A549 (cell line): ENCODE data around the gene CYP26A1. TPM values are rescaled to one million over a fixed set of nuclear protein-coding genes. Genes with fewer than 3 reads are reported as not detected.

Experiments used
- ATAC-seq, 2 experiments: fragments of 200-7000 bp in 1 of 2; fragments of >200 bp in 1 of 2; cut with Nextera tagmentation in 1 of 2; cut with Tn5 transposase in 1 of 2; 3 replicates each; pipeline versions ENCODE4 v1.8.0 to v1.9.1; 2018 to 2020; ENCODE audit warnings: mild to moderate bottlenecking in 1 of 2, moderate library complexity in 1 of 2
- CTCF ChIA-PET: fragments of 300-600 bp; sonication (Branson Sonifier 250); formaldehyde crosslinking; extraction: SDS; loops from one replicate; lab custom pipeline; 2021; ENCODE audit warnings: antibody characterized with exemption, inconsistent platforms; lab: Yijun Ruan, JAX
- POLR2A ChIA-PET: fragments of 350-600 bp; formaldehyde crosslinking; extraction: SDS; loops from one replicate; lab custom pipeline; 2021; ENCODE audit warnings: antibody characterized with exemption, inconsistent platforms; lab: Yijun Ruan, JAX
- DNase-seq, 2 experiments: peaks; one replicate each; pipeline versions ENCODE4 v3.0.0 to v3.0.0-alpha.2; 2011 to 2016; ENCODE audit warnings: low read depth in 1 of 2, low spot score in 1 of 2
- FAIRE-seq: peaks from 2 replicates; lab custom pipeline; 2011; peaks lifted over from hg19 to GRCh38; lab: Jason Lieb, UNC
- H3K27ac ChIP-seq, 2 experiments: fragments of >200 bp; sonication (Bioruptor Twin); formaldehyde crosslinking; 3 replicates each; pipeline ENCODE4 v1.5.1; 2016 to 2017
- H3K4me1 ChIP-seq: fragments of >200 bp; sonication (Bioruptor Twin); formaldehyde crosslinking; 3 replicates; pipeline ENCODE4 v1.6.1; 2016
- H3K4me2 ChIP-seq: fragments of >200 bp; sonication (Bioruptor Twin); formaldehyde crosslinking; 3 replicates; pipeline ENCODE4 v1.6.1; 2016
- H3K4me3 ChIP-seq: fragments of >200 bp; sonication (Bioruptor Twin); formaldehyde crosslinking; 3 replicates; pipeline ENCODE4 v1.5.1; 2016
- H3K9me3 ChIP-seq: fragments of >200 bp; sonication (Bioruptor Twin); formaldehyde crosslinking; 3 replicates; pipeline ENCODE4 v1.6.1; 2016
- ATOH8 ChIP-seq: fragments of 250-450 bp; sonication (Bioruptor Pico); IDR thresholded peaks from 2 replicates; pipeline ENCODE4 v1.5.0; 2020; ENCODE audit warnings: low read depth, mild to moderate bottlenecking, moderate library complexity
- BCL3 ChIP-seq: fragments of >200 bp; sonication (Bioruptor Twin); formaldehyde crosslinking; IDR thresholded peaks from 3 replicates; pipeline ENCODE4 v1.6.1; 2016
- BHLHE40 ChIP-seq: IDR thresholded peaks from 2 replicates; pipeline ENCODE4 v1.6.1; 2012; ENCODE audit warnings: low read depth, low read length, inconsistent platforms
- CBX2 ChIP-seq: fragments of 200-600 bp; sonication (generic); IDR thresholded peaks from 2 replicates; pipeline ENCODE4 v1.6.1; 2016; ENCODE audit warnings: low read depth, mild to moderate bottlenecking, borderline replicate concordance
- CBX8 ChIP-seq: fragments of 200-600 bp; sonication (generic); IDR thresholded peaks from 2 replicates; pipeline ENCODE4 v1.6.1; 2016
- CHD2 ChIP-seq: fragments of 150-350 bp; IDR thresholded peaks from 2 replicates; pipeline ENCODE4 v1.6.1; 2014; ENCODE audit warnings: low read length; ENCODE audit not compliant: partially characterized antibody
- CTCF ChIP-seq: fragments of >200 bp; sonication (Bioruptor Twin); formaldehyde crosslinking; IDR thresholded peaks from 3 replicates; pipeline ENCODE4 v1.5.1; 2016
- EHF ChIP-seq: fragments of 250-450 bp; sonication (Bioruptor Pico); IDR thresholded peaks from 2 replicates; pipeline ENCODE4 v1.5.0; 2020; ENCODE audit warnings: mild to moderate bottlenecking
- ESRRA ChIP-seq: fragments of 150-350 bp; IDR thresholded peaks from 2 replicates; pipeline ENCODE4 v1.6.1; 2014; ENCODE audit warnings: mild to moderate bottlenecking, low read length, borderline replicate concordance
- FOSL2 ChIP-seq, 2 experiments: fragments of 450-650 bp in 1 of 2; fragments of >200 bp in 1 of 2; sonication (Bioruptor Twin) in 1 of 2; formaldehyde crosslinking; IDR thresholded peaks; 2 replicates each; pipeline versions ENCODE4 v1.5.0 to v1.6.1; 2016 to 2020; ENCODE audit warnings: mild to moderate bottlenecking in 1 of 2, moderate library complexity in 1 of 2
- HES2 ChIP-seq: fragments of >200 bp; sonication (Bioruptor Twin); formaldehyde crosslinking; IDR thresholded peaks from 2 replicates; pipeline ENCODE4 v1.6.1; 2016
- HEYL ChIP-seq: fragments of 250-450 bp; sonication (Bioruptor Pico); IDR thresholded peaks from 2 replicates; pipeline ENCODE4 v1.8.0; 2021; ENCODE audit warnings: mild to moderate bottlenecking, moderate library complexity
- HOXB5 ChIP-seq: fragments of 250-450 bp; sonication (Bioruptor Pico); IDR thresholded peaks from 2 replicates; pipeline ENCODE4 v1.5.0; 2020; ENCODE audit warnings: mild to moderate bottlenecking, moderate library complexity
- JUN ChIP-seq, 2 experiments: fragments of >200 bp; sonication (Bioruptor Twin); formaldehyde crosslinking; IDR thresholded peaks; 2 replicates in 1 of 2; 3 replicates in 1 of 2; pipeline ENCODE4 v1.6.1; 2016 to 2017
- MAFK ChIP-seq: fragments of 450-650 bp; IDR thresholded peaks from 2 replicates; pipeline ENCODE4 v1.6.1; 2014; ENCODE audit not compliant: partially characterized antibody
- MAZ ChIP-seq: fragments of 150-350 bp; IDR thresholded peaks from 2 replicates; pipeline ENCODE4 v1.6.1; 2014; ENCODE audit warnings: antibody characterized with exemption, low read depth, low read length, borderline replicate concordance
- MYC ChIP-seq: IDR thresholded peaks from 2 replicates; pipeline ENCODE4 v1.6.1; 2012; ENCODE audit warnings: mild to moderate bottlenecking, inconsistent platforms, low read length, improper control_type of control experiment, borderline replicate concordance
- NFE2L2 ChIP-seq: fragments of 150-350 bp; conservative IDR thresholded peaks from 2 replicates; pipeline ENCODE4 v1.6.1; 2014; ENCODE audit warnings: low read length
- POLR2A ChIP-seq: IDR thresholded peaks from 2 replicates; pipeline ENCODE4 v1.6.1; 2012; ENCODE audit warnings: mild to moderate bottlenecking, low read length
- POLR2AphosphoS2 ChIP-seq: conservative IDR thresholded peaks from 2 replicates; pipeline ENCODE4 v1.6.1; 2012; ENCODE audit warnings: low read length, improper control_type of control experiment, inconsistent platforms
- RARB ChIP-seq: fragments of 250-450 bp; sonication (Bioruptor Pico); IDR thresholded peaks from 2 replicates; pipeline ENCODE4 v1.8.0; 2021; ENCODE audit warnings: mild to moderate bottlenecking, moderate library complexity
- RCOR1 ChIP-seq: fragments of 150-350 bp; IDR thresholded peaks from 2 replicates; pipeline ENCODE4 v1.6.1; 2014; ENCODE audit warnings: antibody characterized with exemption, low read length, low read depth
- SMC3 ChIP-seq: fragments of >200 bp; sonication (Bioruptor Twin); formaldehyde crosslinking; IDR thresholded peaks from 3 replicates; pipeline ENCODE4 v1.6.1; 2018; ENCODE audit warnings: inconsistent platforms
- SREBF2 ChIP-seq: fragments of 450-650 bp; IDR thresholded peaks from 2 replicates; pipeline ENCODE4 v1.6.1; 2014; ENCODE audit warnings: mild to moderate bottlenecking, moderate library complexity
- TP53 ChIP-seq: fragments of 250-450 bp; sonication (Bioruptor Pico); IDR thresholded peaks from 2 replicates; pipeline ENCODE4 v1.5.0; 2021; ENCODE audit warnings: mild to moderate bottlenecking, moderate library complexity
- USF2 ChIP-seq: fragments of 450-650 bp; IDR thresholded peaks from 2 replicates; pipeline ENCODE4 v1.6.1; 2014; ENCODE audit warnings: antibody characterized with exemption
- ZFP36 ChIP-seq: fragments of 450-650 bp; IDR thresholded peaks from 2 replicates; pipeline ENCODE4 v1.6.1; 2014; ENCODE audit warnings: borderline replicate concordance; ENCODE audit not compliant: partially characterized antibody
- ZNF302 ChIP-seq: fragments of 250-450 bp; sonication (Bioruptor Pico); IDR thresholded peaks from 2 replicates; pipeline ENCODE4 v1.9.0; 2021; ENCODE audit warnings: inconsistent platforms, mild to moderate bottlenecking, moderate library complexity
- WGBS: methylation state at CpG from one replicate; pipeline ENCODE4 v1.1.6; 2017; ENCODE audit errors: missing lambda C conversion rate; 5-methylcytosine and 5-hydroxymethylcytosine counted together
- polyA plus RNA-seq, 4 experiments: library from polyadenylated mRNA; depleted of rRNA in 3 of 4; stranded (reverse); fragments of >200 nt; fragmentation: RNase III in 1 of 4; extraction: RNeasy Plus Mini Kit Qiagen cat#74134 plus additional on column Dnase treatment in 1 of 4; gene quantifications; 2 replicates in 3 of 4; 3 replicates in 1 of 4; pipeline ENCODE4 v1.2.3, GENCODE V29; 2011 to 2017

The CYP26A1 gene
- polyA plus RNA-seq, 2 of the 4 experiments (the other 2 are of a cell fraction) = 1.3 to 7.2 TPM

- ATAC-seq (no peak), FAIRE-seq (no peak), DNase-seq (no peak)
- H3K4me2 ChIP-seq = no peak overlapping the region
- H3K27ac ChIP-seq = no peak overlapping the region
- WGBS = 93% methylated on average over 12 of the region's 12 CpGs
- POLR2A ChIA-PET = no interaction called here
- CTCF ChIA-PET = interaction anchor here (1.2 to 3.5 kb wide), 5 partner anchors 8 to 447 kb away, joined by 4 to 17 read pairs (median 8); partner anchors contain the start of gene CYP26A1
- no peak overlapping the region for H3K4me3 ChIP-seq
- no peaks in the 10 kb centered on the region for H3K9me3 ChIP-seq
- no peak for TF ChIP-seq MYC
- no peak for TF ChIP-seq EHF (CRISPR knock-in tag)
- no peak for TF ChIP-seq FOSL2 (IDR thresholded peaks at IDR 0.05)
- TF ChIP-seq FOSL2 (CRISPR knock-in tag; IDR thresholded peaks at IDR 0.05) = no peak
- no peak for TF ChIP-seq CTCF
- TF ChIP-seq BHLHE40 = no peak
- no peak for TF ChIP-seq HOXB5
- TF ChIP-seq BCL3 = no peak
- TF ChIP-seq RARB (CRISPR knock-in tag) = no peak
- H3K4me1 ChIP-seq = no peaks in the 10 kb centered on the region
These were observed 8.6 kb upstream of the CYP26A1 start for GRCh38 chr10:93064874-93065660.

GRCh38 chr10:93065675-93066543, 7.8 kb upstream of the CYP26A1 start:
- ChIA-PET POLR2A (no interaction called here), CTCF (interaction anchor here (1.9 to 2.5 kb wide), 3 partner anchors 14 to 446 kb away, joined by 7 to 16 read pairs (median 8); no protein-coding TSS in a partner anchor)
- H3K27ac ChIP-seq = no peak overlapping the region
- FAIRE-seq = no peak
- WGBS = 89% methylated on average over 47 of the region's 81 CpGs
- H3K4me2 ChIP-seq = no peak overlapping the region
- H3K9me3 ChIP-seq = no peaks in the 10 kb centered on the region
- no peak for ATAC-seq
- H3K4me1 ChIP-seq = no peaks in the 10 kb centered on the region
- no peak for DNase-seq
- no peak overlapping the region for H3K4me3 ChIP-seq
- TF ChIP-seq POLR2AphosphoS2 (no peak), NFE2L2 (no peak), HES2 (no peak), TP53 (CRISPR knock-in tag) (no peak), FOSL2 (IDR thresholded peaks at IDR 0.05) (no peak), FOSL2 (CRISPR knock-in tag; IDR thresholded peaks at IDR 0.05) (no peak), JUN (IDR thresholded peaks at IDR 0.05) (no peak)

GRCh38 chr10:93066544-93066913, 7.2 kb upstream of the CYP26A1 start:
- FAIRE-seq (no peak), ATAC-seq (no peak), DNase-seq (no peak)
- Histone ChIP-seq H3K27ac (no peak overlapping the region), H3K9me3 (no peaks in the 10 kb centered on the region), H3K4me2 (no peak overlapping the region), H3K4me1 (no peaks in the 10 kb centered on the region), H3K4me3 (no peak overlapping the region)
- ChIA-PET POLR2A (no interaction called here), CTCF (interaction anchor here (1.9 to 4.3 kb wide), 5 partner anchors 13 to 445 kb away, joined by 7 to 21 read pairs (median 10); no protein-coding TSS in a partner anchor)
- WGBS = 91% methylated on average over 10 of the region's 11 CpGs
- TF ChIP-seq MAZ (no peak), POLR2AphosphoS2 (no peak), FOSL2 (IDR thresholded peaks at IDR 0.05) (no peak), FOSL2 (CRISPR knock-in tag; IDR thresholded peaks at IDR 0.05) (no peak), CBX8 (no peak), SREBF2 (no peak), ZNF302 (CRISPR knock-in tag) (no peak), ATOH8 (CRISPR knock-in tag) (no peak), HEYL (CRISPR knock-in tag) (no peak), RCOR1 (no peak), CHD2 (no peak), SMC3 (no peak), USF2 (no peak), ESRRA (no peak), ZFP36 (no peak), CBX2 (no peak), EHF (CRISPR knock-in tag) (no peak), POLR2A (no peak), MAFK (no peak)
